Midbrain (tissue), 1 donor: Measurements from ENCODE around the gene SLC35G6.
"Not testable (repeated sequence)": the region's sequence is repeated elsewhere in the genome, so short reads cannot be mapped to it uniquely, and the experiment has no call there.

Source experiments
- DNase-seq: peaks from one replicate; lab custom pipeline; 2025; lab: John Stamatoyannopoulos, UW

The SLC35G6 gene

DNA sequence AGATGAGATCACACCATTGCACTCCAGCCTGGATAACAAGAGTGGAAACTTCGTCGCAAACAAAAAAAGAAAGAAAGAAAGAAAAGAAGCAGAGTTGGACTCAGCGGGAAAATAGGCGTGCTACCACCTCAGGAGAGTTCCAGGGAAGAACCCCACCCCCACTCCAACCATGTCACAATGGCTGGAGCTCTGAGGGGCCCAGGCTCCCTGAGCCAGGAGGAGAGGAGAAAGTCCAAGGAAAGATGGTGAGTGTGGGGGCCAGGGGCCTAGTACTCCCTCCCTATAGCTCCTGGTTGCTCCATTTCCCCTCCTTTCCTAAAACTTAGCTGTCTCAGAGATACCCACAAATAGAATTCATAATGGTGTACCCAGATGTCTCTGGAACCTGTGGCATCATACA is at the start of gene SLC35G6:
SLC35G6 (plus strand) TSS at position 172 of the 400 bp plus-strand sequence; CDS start at position 243, 71 bp downstream.
- not testable (repeated sequence) for DNase-seq

DNA sequence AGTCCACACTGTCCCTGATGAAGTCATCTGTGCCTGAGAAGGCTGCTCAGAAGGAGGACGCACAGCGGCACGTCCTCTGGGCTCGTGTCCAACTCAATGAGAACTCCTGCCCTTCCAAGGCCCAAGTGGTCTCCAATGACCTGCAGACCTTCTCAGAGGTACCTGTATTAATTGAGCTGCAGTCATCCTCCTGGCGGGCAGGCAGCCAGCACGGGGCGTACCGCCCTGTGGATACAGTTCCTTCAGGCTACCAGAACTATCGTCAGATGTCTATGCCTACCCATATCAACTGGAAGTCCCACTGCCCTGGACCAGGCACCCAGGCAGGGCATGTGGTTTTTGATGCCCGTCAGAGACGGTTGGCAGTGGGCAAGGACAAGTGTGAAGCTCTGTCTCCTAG is 49.0 kb upstream of the SLC35G6 start:
- no peak for DNase-seq

DNA sequence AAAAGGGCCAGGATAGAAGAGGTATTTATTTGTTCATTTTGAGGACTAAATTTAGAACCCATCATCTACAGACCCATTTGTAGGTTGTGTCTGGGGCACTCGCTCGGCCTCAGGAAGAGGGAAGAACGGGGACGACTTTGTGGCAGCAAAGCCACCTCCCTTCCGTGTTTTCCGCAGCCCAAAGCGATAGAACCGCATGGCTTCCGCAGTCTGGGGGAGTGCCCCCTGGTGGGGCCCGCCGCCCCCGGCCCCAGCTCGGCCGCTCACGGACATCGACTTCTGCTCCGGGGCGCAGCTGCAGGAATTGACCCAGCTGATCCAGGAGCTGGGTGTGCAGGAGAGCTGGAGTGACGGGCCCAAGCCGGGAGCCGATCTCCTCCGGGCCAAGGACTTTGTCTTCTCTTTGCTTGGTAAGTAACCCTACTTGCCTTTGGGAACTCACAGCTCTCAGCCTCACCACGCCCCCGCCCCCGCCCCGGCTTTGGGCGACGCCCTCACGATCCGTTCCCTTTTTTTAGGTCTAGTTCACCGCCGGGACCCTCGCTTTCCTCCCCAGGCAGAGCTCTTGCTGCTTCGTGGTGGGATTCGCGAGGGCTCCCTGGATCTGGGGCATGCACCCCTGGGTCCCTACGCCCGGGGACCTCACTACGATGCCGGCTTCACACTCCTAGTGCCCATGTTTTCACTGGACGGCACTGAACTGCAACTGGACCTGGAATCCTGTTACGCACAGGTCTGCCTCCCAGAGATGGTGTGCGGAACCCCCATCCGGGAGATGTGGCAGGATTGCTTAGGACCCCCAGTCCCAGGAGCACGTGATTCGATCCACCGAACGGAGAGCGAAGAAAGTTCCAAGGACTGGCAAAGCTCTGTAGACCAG is 45.3 kb upstream of the SLC35G6 start:
- no peak for DNase-seq

DNA sequence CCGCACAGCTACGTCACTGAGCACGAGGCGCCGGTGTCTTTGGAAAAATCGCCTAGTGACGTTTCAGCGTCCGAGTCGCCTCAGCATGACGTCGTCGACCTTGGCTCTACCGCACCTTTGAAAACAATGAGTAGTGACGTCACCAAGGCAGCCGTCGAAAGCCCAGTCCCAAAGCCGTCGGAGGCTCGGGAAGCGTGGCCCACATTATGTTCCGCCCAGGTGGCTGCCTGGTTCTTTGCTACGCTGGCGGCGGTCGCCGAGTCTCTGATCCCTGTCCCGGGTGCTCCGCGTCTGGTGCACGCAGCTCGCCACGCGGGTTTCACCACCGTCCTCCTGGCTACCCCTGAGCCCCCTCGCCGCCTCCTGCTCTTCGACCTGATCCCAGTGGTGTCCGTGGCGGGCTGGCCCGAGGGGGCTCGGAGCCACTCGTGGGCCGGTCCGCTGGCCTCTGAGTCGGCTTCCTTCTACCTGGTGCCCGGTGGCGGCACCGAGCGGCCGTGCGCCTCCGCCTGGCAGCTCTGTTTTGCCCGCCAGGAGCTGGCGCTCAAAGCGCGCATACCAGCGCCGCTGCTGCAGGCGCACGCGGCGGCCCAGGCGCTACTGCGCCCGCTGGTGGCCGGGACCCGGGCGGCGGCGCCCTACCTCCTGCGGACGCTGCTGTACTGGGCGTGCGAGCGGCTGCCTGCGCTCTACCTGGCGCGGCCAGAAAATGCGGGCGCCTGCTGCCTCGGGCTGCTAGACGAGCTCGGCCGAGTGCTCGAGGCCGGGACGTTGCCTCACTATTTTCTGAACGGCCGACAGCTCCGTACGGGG is 44.5 kb upstream of the SLC35G6 start:
- peak; percentile 84 for DNase-seq

DNA sequence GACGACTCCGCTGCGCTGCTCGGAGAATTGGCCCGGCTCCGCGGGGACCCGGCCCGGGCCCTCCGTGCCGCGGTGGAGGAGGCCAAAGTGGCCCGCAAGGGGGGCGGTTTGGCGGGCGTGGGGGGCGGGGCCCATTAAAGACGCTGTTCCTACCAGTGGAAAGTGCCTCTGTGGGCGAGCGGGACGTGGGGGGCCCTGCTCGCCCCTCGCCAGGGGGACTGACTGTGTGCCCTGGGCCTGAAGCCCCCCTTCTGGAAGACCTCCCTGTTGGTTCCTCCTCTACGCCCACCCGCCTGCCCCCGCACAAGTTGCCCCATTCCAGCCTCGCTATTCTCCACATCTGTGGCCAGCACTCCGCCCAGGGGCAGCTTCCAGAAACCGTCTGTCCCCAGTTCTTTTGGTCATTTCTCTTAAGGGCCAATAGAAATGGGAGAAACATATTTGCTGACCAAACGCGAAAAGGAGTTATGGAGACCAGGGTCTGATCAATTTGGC is 43.8 kb upstream of the SLC35G6 start:
- DNase-seq: no peak

DNA sequence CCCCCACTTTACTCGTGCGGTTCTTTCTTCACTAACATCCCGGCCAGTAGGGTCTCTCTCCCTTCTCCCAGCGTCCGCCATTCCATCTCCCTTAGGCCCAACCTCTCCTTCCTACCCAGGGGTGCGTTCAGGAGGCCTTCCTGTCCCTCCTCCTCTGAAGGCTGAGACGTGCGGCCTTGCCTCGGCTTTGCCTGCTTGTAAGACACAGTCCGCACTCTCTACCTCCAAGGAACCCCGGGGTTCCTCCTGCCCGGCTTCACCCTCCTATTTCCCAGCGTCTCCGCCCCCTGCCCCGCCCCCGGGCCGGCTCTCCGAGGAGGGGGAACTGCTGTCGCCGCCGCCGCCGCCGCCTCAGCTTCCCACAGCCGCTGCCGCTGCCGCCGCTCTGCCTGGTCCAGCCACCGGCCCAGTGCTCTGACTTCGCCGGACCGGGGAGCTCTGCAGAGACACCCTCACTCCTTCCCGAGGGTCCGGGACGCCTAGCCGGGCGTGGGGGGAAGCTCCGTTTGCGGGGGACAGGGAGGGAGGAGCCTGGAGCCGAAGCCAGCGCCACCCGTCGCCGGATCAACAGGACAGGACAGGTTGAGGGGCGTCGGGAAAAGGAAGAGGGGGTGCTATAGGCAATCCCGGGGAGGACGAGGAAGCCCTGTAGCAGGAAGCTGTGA is 43.2 kb upstream of the SLC35G6 start:
- peak; percentile 67 for DNase-seq

DNA sequence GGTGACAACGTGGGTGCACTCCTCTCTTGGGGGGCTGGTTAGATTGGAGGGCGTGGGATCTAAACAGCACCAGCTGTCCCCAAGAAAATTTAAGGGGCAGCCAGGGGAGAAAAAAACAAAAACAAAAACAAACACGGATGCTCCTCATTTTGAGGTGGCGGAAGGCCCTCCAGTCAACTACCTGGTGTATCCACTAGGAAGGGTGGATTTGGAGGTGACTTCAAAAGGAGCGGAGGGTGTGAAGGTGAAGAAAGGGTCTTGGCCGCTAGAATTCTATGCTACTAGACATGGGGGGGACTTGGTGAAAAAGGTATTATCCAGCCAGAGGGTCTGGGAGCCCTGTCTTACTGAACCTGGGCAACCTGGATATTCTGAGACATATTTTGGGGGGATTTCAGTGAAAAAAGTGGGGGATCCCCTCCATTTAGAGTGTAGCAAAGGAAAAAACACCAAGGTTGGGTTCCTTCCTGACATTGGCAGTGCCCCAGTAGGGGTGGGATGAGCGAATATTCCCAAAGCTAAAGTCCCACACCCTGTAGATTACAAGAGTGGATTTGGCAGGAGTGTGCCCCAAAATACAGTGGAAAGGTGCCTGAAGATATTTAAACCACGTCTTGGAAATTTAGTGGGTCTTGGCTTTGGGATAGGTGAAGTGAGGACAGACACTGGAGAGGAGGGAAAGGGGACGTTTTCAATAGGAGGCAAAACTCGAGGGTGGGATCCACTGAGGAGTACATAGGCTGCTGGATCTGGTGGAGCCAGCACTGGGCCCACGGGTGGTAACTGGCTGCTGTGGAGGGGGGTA is 42.4 kb upstream of the SLC35G6 start:
- DNase-seq: no peak

DNA sequence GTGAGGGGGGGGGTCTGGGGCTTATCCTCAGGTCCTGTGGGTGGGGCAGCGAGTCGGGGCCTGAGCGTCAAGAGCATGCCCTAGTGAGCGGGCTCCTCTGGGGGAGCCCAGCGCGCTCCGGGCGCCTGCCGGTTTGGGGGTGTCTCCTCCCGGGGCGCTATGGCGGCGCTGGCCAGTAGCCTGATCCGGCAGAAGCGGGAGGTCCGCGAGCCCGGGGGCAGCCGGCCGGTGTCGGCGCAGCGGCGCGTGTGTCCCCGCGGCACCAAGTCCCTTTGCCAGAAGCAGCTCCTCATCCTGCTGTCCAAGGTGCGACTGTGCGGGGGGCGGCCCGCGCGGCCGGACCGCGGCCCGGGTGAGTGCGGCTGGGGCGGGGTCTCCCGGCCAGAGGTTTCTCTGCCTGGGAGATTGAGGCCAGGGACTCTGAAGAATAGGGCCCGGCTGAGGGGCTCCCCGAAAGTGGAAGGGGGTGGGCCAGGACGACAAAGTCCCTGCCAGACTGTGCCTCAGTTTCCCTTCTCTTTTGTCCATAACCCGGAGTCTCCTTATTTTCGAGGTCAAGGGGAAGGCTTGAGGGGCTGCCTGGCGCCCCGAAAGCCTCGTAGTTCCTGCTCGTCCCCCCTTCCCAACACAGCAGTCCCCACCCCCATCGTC is 41.7 kb upstream of the SLC35G6 start, which contains the start of gene FGF11:
FGF11 (plus strand) TSS at position 51 of the 651 bp plus-strand sequence; CDS start at position 160, 109 bp downstream.
- no peak for DNase-seq

DNA sequence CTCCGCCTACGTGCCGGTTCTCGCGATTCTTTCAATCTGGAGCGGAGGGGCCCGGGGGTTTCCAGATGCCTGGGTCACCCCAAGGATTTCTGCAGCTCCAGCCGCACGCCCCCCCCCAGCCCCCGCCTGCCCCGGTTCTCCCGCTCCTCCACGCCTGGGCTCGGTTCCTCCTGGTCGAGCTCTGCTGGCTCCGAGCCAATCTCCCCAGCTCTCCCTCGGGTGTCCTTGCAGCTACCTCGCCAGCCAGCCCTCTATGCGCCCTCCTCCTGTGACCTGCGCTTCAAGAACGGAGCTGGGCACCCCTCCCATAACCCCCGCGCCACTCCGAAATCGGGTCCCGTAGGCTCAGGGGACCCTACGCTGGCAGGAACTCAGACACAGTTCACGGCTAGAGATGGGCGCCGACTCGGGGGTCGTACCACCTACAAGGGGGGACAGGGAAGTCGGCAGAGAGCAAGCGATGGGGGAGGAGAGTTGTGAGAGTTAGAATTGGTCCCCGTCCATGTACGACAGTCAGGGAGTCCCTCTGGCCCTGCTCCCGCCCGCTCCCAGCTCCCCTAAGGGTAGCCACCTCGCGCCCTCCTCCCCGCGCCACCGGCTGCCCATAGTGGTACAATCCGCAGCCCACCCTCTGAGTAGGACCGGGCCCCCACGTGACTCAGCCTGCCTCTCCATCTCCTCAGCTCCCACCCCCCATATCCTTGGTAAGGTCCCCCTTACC is 41.0 kb upstream of the SLC35G6 start:
- DNase-seq: no peak

DNA sequence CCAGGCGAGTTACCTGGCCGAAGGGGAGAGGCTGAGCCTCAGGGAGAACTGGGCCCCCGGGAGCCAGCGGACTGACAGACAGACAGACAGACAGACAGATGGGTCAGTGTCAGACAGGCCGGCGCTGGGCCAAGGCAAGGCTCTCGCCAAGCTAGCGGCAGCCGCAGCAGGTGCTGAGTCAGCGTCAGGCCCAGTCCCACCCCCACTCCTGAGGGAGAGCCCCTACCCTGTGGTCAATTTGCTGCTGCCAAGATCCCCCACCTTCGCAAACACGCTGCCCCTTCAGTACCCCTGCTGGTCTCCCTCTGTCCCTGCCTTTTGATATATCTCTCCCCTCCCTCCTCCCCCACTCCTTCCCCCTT is 40.4 kb upstream of the SLC35G6 start:
- peak; percentile 21 for DNase-seq

DNA sequence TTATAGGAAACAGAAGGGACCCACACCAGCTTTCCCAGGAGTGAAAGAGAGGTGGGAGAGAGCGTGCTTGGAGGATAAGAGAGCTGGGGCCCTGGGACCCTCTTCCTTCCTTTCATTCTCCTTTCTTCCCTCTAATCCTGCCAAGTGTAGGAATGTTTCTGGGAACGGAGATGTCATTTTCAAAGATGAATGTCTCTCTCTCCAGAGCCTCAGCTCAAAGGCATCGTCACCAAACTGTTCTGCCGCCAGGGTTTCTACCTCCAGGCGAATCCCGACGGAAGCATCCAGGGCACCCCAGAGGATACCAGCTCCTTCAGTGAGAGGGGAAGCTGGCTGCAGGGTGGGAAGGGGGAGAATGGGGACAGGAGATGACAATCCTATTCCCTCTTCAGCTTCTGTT is 40.0 kb upstream of the SLC35G6 start:
- DNase-seq: no peak

DNA sequence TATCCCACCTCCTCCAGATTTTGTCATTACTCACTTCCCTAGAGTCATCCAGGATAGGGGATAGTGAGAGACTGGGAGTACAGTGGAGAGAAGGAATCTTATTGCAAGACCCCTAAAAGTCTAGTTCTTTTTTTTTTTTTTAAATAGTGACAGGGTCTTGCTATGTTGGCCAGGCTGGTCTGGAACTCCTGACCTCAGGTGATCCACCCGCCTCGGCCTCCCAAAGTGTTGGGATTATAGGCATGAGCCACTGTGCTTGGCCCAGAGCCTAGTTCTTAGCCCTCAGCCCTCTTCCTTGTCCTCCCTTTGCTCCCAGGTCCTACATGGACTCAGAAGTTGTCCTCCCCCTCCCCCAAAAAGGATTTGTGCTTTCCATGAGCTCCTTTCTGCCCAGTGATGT is 39.1 kb upstream of the SLC35G6 start:
- DNase-seq: no peak

DNA sequence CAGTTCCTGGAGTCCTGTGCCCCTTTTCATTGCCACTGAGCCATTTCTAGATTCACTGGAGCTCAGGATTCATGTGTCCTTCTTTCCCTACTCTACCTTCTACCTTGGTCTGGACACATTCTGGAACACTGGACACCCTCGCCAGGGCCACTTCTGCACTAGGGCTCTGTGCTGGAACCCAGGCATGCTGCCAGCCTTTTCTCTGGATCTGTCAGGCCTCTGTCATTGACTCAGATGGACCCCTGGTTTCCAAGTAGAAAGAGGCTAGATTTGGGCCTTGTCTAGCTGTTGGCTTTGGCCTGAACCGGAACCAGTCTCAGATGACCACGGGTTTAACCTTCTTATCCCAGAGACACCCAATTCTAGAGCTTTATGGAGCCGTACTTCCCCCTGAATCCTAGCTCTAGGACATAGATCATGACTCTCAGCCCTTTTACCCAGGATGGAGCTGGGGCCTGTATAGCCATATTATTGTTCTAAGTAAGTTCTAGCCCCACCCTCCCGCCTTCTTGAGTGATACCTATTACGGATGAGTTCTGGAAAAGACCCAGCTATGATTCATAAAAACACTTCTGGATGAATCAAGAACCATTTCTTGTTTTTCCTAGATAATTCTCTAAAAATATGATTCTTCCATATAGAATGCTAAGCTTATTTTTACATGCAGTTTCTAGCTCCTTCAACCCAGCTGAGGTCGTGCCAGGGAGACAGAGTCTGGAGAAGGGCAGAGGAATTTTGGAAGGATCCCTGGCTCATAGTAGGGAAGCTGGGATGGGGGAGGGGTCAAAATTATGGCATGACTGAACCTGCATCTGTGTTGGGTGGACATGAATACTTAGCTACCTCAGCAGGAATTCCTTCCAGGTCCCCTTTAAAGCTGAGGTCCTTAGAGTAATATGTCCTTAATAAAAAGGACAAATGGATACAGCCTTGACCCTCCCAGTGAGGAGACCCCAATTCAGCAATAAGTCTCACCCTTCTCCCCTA is 37.5 kb upstream of the SLC35G6 start:
- no peak for DNase-seq

DNA sequence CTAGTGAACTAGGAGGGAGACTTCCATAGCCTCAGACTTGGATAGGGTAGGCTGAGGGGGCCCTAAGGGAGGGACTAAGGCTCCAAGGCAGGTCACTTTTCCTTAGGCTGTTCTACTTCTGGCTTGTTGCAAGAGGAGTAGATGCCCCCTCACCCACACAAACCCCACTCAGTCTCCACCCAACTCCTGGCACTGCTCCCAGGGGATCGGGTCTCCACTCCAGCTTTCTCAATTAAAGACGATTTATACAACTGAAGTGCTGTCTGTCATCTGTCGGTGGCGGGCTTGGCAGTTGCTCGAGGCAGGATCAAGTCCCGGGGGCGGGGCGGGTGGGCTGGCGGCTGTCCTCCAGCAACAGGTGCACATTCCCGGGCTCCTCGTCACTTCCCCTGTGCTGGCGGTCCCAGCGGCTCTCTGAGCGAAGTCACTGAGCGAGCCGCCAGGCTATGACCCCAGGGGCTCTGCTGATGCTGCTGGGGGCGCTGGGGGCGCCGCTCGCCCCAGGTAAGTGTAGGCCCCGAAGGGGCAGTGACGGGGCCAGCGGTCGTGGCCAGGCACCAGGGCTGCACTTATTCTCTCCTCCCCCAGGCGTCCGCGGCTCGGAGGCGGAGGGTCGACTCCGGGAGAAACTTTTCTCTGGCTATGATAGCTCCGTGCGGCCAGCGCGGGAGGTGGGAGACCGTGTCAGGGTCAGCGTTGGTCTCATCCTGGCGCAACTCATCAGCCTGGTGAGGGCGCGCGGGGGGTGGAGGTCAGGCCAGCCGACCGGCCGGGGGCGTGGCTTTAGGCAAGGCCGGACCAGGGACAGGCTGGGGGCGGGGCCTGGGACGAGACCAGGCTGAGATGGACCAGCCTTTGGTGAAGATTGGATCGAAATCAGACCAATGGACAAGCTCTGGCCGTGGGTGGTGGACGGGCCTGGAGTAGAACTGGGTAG is 36.3 kb upstream of the SLC35G6 start, which contains the start of gene CHRNB1:
CHRNB1 (plus strand) TSS at position 380 of the 937 bp plus-strand sequence; CDS start at position 447, 67 bp downstream.
- DNase-seq: peak; percentile 69

DNA sequence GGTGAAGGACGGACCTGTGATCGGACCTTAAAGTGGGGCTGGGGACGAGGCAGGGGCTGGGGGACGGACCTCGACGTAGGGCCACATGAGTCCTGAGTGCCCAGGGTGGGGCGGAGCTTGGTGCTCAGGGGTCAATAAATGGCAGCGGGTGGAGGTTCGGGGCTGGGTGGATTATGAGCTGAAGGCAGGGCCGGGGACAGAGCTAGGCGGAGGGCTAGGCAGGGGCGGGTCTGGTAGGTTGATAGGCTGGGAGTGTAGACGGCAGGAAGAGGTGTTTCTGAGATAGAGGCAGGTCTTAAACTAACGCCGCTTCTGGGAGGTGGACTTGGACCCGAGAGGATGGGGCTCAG is 35.7 kb upstream of the SLC35G6 start:
- DNase-seq: no peak

DNA sequence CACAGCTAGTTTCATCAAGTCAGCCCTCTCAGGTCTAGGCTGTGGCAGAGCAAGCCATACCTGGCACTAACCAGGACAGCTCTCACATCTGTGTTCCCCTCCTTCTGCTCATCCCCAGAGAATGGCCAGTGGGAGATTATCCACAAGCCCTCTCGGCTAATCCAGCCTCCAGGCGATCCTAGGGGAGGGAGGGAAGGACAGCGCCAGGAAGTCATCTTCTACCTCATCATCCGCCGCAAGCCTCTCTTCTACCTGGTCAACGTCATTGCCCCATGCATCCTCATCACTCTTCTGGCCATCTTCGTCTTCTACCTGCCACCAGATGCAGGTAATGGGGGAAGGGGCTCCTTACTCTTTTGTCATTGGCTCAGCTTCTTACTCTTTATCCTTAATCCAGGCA is 32.8 kb upstream of the SLC35G6 start:
- no peak for DNase-seq

DNA sequence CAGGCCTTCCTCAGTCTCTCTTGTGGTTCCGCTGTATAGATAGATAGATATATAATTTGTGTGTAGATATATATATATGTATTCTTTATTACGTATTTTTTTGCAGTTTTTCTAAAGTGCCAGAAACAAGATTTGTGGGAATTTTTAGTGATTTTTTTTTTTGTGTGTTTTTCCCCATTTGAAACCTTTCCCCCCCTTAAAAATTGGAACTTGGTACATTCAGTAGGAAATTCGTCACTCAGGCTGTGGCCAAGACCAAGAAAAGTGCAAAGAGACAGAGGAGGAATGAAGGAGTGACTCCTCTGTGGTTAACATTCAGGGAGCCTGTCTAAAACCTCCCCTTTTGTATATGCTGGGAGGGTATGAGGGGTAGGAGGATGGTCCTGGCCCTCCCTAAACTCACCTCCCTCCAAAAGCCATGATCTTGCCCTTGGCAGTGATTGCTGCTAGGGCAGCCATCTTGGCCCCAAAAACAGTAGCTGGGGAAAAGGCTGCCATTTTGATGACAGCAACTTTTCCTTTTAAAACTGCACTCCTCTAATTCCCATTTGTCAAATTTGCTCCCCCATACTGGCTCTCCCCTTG is 21.2 kb upstream of the SLC35G6 start:
- no peak for DNase-seq
